ENCODE measurements around the gene CST9. TPM values are rescaled to one million over a fixed set of nuclear protein-coding genes. Genes with fewer than 3 reads are reported as not detected.

Gene CST9
- total and polyA plus RNA-seq, 2 of the 8 experiments (the other 6 are each of a cell fraction or from before 2014, with no cell fraction given) = 0.05 to 0.19 TPM

- H2BK20ac ChIP-seq (ENCODE audit: low read length) = no peak within 1 kb of the TSS
- no peak within 1 kb of the TSS for H2BK5ac ChIP-seq (ENCODE audit: low read depth, low read length)
- H3K36me3 ChIP-seq (ENCODE audit: control insufficient read depth in 2 of 4, insufficient read depth in 4 of 4, low read length in 3 of 4) = no peaks in the 10 kb centered on the region
- H3K4ac ChIP-seq (replicated peaks; ENCODE audit: insufficient read length, low read depth, low read length) = no peak within 1 kb of the TSS
- FAIRE-seq = no peak
- H2AFZ ChIP-seq (ENCODE audit: low read length) = no peak within 1 kb of the TSS
- H2AK5ac ChIP-seq (ENCODE audit: low read depth, low read length) = no peak within 1 kb of the TSS
- CTCF ChIA-PET (ENCODE audit: partially characterized antibody) = interaction anchor here (1.4 to 1.9 kb wide), 2 partner anchors 18 to 126 kb away, joined by 3 to 5 read pairs; no protein-coding TSS in a partner anchor
- no peaks in the 10 kb centered on the region for H3K23me2 ChIP-seq (ENCODE audit: low read depth, low read length)
- no peaks in the 10 kb centered on the region for H3K79me1 ChIP-seq (ENCODE audit: low read depth, low read length)
- WGBS, 2 experiments (ENCODE audit: extremely low coverage in 1 of 2, insufficient coverage in 1 of 2, insufficient read length in 1 of 2, insufficient replicate concordance in 2 of 2, low coverage in 1 of 2, low lambda C conversion rate in 2 of 2, missing lambda C conversion rate in 1 of 2) = 93% methylated on average over 11 of the region's 11 CpGs; no CpG with 5 or more reads in 1 of the 2 experiments
- POLR2A ChIA-PET (ENCODE audit: partially characterized antibody) = no interaction called here
- H3K4me1 ChIP-seq (replicated peaks in 1 of 4; ENCODE audit: control insufficient read depth in 3 of 4, insufficient read depth in 4 of 4, low read length in 3 of 4) = no peaks in the 10 kb centered on the region; a peak in 1 of 7 replicates
- H2BK12ac ChIP-seq (ENCODE audit: low read depth, low read length) = peak within 1 kb of the TSS; percentile 60; the same call in 1 of the 2 replicates
- no peak within 1 kb of the TSS for H3K56ac ChIP-seq (replicated peaks; ENCODE audit: insufficient read length, low read depth, low read length)
- H4K8ac ChIP-seq (ENCODE audit: extremely low read depth, insufficient read depth, low read length) = no peak within 1 kb of the TSS
- H3K9ac ChIP-seq (replicated peaks in 1 of 4; ENCODE audit: extremely low read depth in 1 of 4, low read depth in 3 of 4, low read length in 3 of 4) = no peak within 1 kb of the TSS
- no peak within 1 kb of the TSS for H3K27ac ChIP-seq (ENCODE audit: low read depth, low read length)
- peak within 1 kb of the TSS; percentile 15 for H4K91ac ChIP-seq (replicated peaks; ENCODE audit: insufficient read length, low read length)
- no peak for TF ChIP-seq EZH2 (IDR thresholded peaks at IDR 0.05; ENCODE audit: low read depth, low read length, severe bottlenecking)
- no peak for TF ChIP-seq SRF (IDR thresholded peaks at IDR 0.05; ENCODE audit: low read depth, low read length)
- no peak for TF ChIP-seq TAF1 (IDR thresholded peaks at IDR 0.05; ENCODE audit: low read depth, low read length)
- TF ChIP-seq MAX (IDR thresholded peaks at IDR 0.05) = no peak
- TF ChIP-seq POLR2AphosphoS5 (IDR thresholded peaks at IDR 0.05; ENCODE audit: low read depth, low read length) = no peak
- no peak for TF ChIP-seq GABPA (IDR thresholded peaks at IDR 0.05; ENCODE audit: borderline replicate concordance, insufficient read depth, low read length)
- TF ChIP-seq SP4 (IDR thresholded peaks at IDR 0.05; ENCODE audit: low read length) = no peak
- no peak for TF ChIP-seq HDAC2 (IDR thresholded peaks at IDR 0.05; ENCODE audit: borderline replicate concordance in 1 of 2, low read depth in 2 of 2, low read length in 2 of 2)
- TF ChIP-seq JUN (IDR thresholded peaks at IDR 0.05; ENCODE audit: low read depth, low read length) = no peak
- TF ChIP-seq CBX8 (IDR thresholded peaks at IDR 0.05; ENCODE audit: borderline replicate concordance, low read depth, low read length) = no peak
- TF ChIP-seq POU5F1 (IDR thresholded peaks at IDR 0.05; ENCODE audit: low read depth, low read length) = no peak
- TF ChIP-seq RAD21 (IDR thresholded peaks at IDR 0.05 in 1 of 2, conservative IDR thresholded peaks at IDR 0.05 in 1 of 2; ENCODE audit: low read depth in 2 of 2, low read length in 2 of 2) = no peak
- H2BK15ac ChIP-seq (ENCODE audit: low read length) = no peak within 1 kb of the TSS; the same call in 1 of the 2 replicates
- no peak within 1 kb of the TSS for H3K4me3 ChIP-seq (ENCODE audit: extremely low read depth in 1 of 4, insufficient read depth in 2 of 4, low read depth in 3 of 4, low read length in 4 of 4)
- no peak within 1 kb of the TSS for H3K23ac ChIP-seq (ENCODE audit: insufficient read length)
- no peaks in the 10 kb centered on the region for H3K9me3 ChIP-seq (ENCODE audit: insufficient read depth in 2 of 2, low read depth in 1 of 2, low read length in 1 of 2)
- H3K4me2 ChIP-seq (ENCODE audit: insufficient read depth in 1 of 2, low read depth in 2 of 2, low read length in 2 of 2) = no peak within 1 kb of the TSS
- no peak within 1 kb of the TSS for H3K18ac ChIP-seq (ENCODE audit: extremely low read depth, low read length)
- no peaks in the 10 kb centered on the region for H4K20me1 ChIP-seq (replicated peaks in 1 of 2; ENCODE audit: control insufficient read depth in 1 of 2, insufficient read depth in 2 of 2, low read length in 2 of 2)
- H3K79me2 ChIP-seq (ENCODE audit: control insufficient read depth in 1 of 2, insufficient read depth in 2 of 2, low read length in 2 of 2) = no peaks in the 10 kb centered on the region
- no peak within 1 kb of the TSS for H4K5ac ChIP-seq (ENCODE audit: insufficient read length, low read depth, low read length)
- no peak for DNase-seq (ENCODE audit: low read depth in 1 of 2, low spot score in 2 of 2)
- H3K27me3 ChIP-seq (replicated peaks in 1 of 4; ENCODE audit: control insufficient read depth in 3 of 4, extremely low read depth in 1 of 4, insufficient read depth in 3 of 4, low read length in 3 of 4) = no peaks in the 10 kb centered on the region
- H2BK120ac ChIP-seq (replicated peaks; ENCODE audit: low read depth, low read length) = no peak within 1 kb of the TSS
- no peak within 1 kb of the TSS for H3K14ac ChIP-seq (ENCODE audit: insufficient read length)
Observed at GRCh38 chr20:23568320-23568970, 37.3 kb downstream of the CST9 start, which contains the start of gene CST9L. CST9L (minus strand) TSS chr20:23568484; CDS start chr20:23568450, 34 bp downstream.
